Heart left ventricle (tissue), 13 donors: ENCODE results near the gene TBC1D1.

ENCODE experiments used
- CTCF ChIP-seq, 12 donors: fragments of 200-600 bp; sonication (generic) in 4 of 12; IDR thresholded peaks; one replicate each; pipeline versions ENCODE4 v1.5.0 to v1.8.0; 2018 to 2022; ENCODE audit warnings: antibody characterized with exemption in 12 of 12, mild to moderate bottlenecking in 5 of 12
- POLR2A ChIP-seq, 2 donors: fragments of 450-650 bp; IDR thresholded peaks; one replicate each; pipeline ENCODE4 v1.6.1; 2017; ENCODE audit warnings: antibody characterized with exemption in 2 of 2, mild to moderate bottlenecking in 2 of 2, moderate library complexity in 2 of 2
- donor health status: ischemic (EF 13 %, LVEDD 7.1; RV severe dilation, severe dysfunction).
- donor health status: DM: no; HTN: yes; CAD: no.
- donor health status: DM: no; HTN: no; CAD: no.
- donor health status: ischemic (EF 25% LVEDD 6.9; RV normal size, moderate dysfunction).
- donor health status: ischemic (EF 25% LVEDD 5.7; RV mildly dilated, moderate dysfunction).
- donor health status: ischemic (EF 35%, LVEDD 5.7; RV mildly dilated, moderate dysfunction).
- donor health status: nonischemic (EF 11% LVEDD 7.7; RV severe dilation, severe dysfunction).
- donor health status: DM: yes; HTN: yes; CAD: no.
- donor health status: PGD.
- donor health status: ischemic (EF 29% LVEDD 5.4; RV normal size, mild dysfunction).
- donor health status: nonischemic (EF 23%, LVEDD 6.1; RV moderate dilation, normal function).

DNA sequence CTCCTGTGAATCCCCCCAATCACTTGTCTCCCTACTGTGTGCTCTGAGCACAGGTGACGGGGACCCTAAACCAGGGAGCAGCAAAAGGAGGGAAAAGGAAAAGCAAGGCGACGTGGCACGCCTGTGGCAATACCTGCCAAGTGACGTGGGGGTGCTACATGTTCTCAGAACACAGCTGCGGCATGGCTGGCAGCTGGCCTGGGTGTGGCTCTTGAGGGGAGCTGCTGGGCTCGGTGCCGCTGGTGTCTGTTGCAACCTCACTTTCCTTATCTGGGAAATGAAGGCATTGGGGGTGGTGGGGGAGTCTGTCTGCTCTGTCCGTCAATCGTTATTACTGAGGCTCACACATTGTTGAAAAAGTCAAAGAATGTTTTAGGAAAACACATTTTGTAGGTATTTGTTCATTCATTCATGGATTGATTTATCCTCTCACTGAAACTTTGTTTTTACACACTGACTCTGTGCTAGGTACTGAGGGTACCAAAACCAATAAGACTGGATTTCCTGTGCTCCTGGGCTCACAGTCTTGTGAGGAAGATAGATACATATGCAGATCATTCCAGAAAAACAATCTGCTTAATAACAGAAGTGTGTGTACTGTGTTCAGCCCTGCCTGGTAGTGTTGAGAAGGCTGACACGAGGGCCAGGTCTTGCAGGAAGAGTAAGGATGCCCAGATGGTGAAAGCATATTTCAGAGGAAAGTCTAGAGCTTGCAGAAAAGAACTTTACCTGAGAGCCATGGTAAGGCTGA is 286.9 kb downstream of the TBC1D1 start:
- TF ChIP-seq CTCF (IDR thresholded peaks at IDR 0.05), result no peak
- TF ChIP-seq POLR2A (IDR thresholded peaks at IDR 0.05), result no peak
